Measurements from ENCODE around the gene TMEM255B.

GRCh38 chr13:113784645-113785024, 25.6 kb downstream of the TMEM255B start:
- TF ChIP-seq CTCF (conservative IDR thresholded peaks at IDR 0.05) (no peak), ZFX (IDR thresholded peaks at IDR 0.05) (no peak)
